Myocyte (in vitro differentiated cells): ENCODE results near the gene MED23. TPM values are rescaled to one million over a fixed set of nuclear protein-coding genes. Genes with fewer than 3 reads are reported as not detected.

Experiments used
- total RNA-seq: library from RNA; depleted of rRNA; stranded (reverse); fragments of >200 nt; gene quantifications from 2 replicates; pipeline ENCODE4 v1.2.3, GENCODE V29; 2014

MED23 gene
- total RNA-seq, 1 donor from 2014 or later, result 26.5 TPM

Other genes starting within 250 kb of the MED23 start
- not detected in 2 replicates for gene ARG1, start 55.0 kb downstream of the MED23 start, total RNA-seq
- gene ENPP3, start 9.1 kb upstream of the MED23 start, total RNA-seq, result 0.05 and 0.08 TPM in 2 replicates
- not detected in 2 replicates for gene OR2A4, start 73.2 kb upstream of the MED23 start, total RNA-seq
- gene CTAGE9, start 82.8 kb upstream of the MED23 start, total RNA-seq, result not detected in 2 replicates
- gene ENPP1, start 179.8 kb upstream of the MED23 start, total RNA-seq, result 8.3 and 10.1 TPM in 2 replicates